ENCODE measurements around the gene ARHGAP30.
"Not testable (repeated sequence)": the region's sequence is repeated elsewhere in the genome, so short reads cannot be mapped to it uniquely, and the experiment has no call there.

The ARHGAP30 gene

DNA sequence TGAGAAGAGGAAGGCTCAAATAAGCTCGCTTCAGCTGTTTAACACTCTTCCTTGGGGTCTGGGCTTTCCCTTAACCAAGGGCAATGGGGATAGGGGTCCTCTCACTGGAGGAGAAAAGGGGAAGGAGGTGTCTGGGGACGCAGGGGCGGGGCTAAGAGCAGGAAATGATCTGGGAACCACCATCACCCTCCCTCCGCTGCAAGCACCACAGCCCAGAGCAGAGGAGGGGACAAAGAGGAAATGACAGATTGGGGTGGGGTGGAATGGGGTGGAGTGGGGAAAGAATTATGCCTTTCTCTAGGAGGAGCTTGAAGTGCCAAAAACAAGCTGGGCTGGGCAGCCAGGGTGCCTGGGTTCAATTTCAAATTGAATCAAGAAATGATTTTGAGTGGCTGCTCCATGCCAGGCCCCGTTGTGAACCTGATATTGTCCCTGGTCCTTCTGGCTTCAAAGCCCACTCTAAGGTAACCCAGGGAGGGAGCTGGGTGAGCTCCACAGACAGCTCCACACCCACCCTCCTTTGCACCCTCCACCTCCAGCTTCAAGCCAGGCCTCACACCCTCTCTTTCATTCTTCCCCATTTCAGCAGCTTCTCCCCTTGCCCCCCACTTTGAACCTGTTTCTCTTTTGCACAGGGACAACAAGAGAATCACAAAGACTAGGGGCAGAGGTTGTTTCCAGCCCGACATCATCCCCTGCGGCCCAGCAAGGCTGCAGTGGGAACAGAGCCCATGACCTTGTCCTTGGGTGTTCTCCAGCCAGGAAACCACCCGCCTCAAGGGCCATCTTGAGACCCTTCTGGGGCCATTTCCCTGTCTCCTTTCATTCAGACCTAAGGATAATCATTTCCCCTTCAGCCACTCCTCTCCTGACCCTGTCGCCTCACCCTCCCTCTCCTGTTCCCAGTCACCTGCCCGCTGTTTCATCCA is 1.1 kb downstream of the ARHGAP30 start:
- DNase-seq: peak; percentile 94

GRCh38 chr1:161066694-161067093 is 3.0 kb downstream of the ARHGAP30 start:
- no peak for DNase-seq

DNA sequence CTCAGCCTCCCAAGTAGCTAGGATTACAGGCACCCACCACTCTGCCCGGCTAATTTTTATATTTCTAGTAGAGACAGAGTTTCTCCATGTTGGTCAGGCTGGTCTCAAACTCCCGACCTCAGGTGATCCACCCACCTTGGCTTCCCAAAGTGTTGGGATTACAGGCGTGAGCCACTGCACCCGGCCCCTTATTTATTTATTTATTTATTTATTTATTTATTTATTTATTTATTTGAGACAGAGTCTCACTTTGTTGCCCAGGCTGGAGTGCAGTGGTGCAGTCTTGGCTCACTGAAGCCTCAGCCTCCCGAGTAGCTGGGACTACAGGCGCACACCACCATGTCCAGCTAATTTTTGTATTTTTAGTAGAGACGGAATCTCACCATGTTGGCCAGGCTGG is 4.0 kb downstream of the ARHGAP30 start:
- DNase-seq: not testable (repeated sequence)

DNA sequence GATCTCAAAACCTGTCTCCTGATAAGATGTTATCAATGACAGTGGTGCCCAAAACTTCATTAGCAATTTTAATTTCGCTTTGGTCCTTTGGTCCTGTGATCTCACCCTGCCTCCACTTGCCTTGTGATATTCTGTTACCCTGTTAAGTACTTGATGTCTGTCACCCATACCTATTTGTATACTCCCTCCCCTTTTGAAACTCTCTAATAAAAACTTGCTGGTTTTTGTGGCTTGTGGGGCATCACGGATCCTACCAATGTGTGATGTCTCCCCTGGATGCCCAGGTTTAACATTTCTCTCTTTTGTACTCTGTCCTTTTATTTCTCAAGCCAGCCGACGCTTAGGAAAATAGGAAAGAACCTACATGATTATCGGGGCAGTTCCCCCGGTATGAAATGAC is 5.8 kb downstream of the ARHGAP30 start:
- not testable (repeated sequence) for DNase-seq

DNA sequence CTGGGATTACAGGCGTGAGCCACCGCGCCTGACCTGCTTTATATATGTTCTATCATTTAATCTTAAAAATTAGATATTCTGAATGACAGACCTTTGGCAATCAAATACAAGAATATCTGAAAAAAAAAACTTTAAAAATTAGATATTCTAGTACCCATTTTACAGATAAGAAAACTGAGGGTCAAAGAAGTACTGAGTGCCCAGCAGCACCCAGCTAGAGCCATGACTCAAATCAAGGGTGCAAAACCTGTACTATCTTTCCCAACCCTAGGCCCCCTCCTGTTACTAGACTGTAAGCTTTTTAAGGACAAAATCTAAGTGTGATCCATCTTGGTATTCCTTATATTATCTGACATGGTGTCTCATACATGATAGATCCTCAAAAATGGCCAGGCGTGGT is 8.3 kb downstream of the ARHGAP30 start:
- DNase-seq: no peak

GRCh38 chr1:161059293-161059692 is 10.4 kb downstream of the ARHGAP30 start:
- no peak for DNase-seq

DNA sequence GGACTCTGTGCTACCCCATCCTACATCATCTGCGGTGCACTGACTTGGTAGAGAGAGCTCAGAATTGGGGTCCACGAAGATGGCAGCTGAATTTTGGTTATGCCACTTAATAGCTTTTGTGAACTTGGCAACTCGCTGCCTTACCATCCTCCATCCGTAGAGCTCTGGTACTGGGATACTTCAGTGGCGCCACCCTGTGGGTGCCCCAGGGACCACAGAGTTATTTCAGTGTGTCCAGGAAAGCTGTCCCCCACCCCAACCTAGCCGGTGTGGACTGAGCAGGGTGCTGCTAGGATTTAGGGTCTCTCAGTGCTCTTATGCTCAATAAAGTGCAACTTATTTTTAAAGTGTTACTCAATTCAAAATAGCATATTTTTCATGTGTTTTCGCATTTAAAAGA is 14.9 kb downstream of the ARHGAP30 start:
- no peak for DNase-seq

GRCh38 chr1:161054232-161054631 is 15.5 kb downstream of the ARHGAP30 start:
- DNase-seq: no peak

- no peak for DNase-seq
These were observed 16.8 kb downstream of the ARHGAP30 start for GRCh38 chr1:161052899-161053298.

DNA sequence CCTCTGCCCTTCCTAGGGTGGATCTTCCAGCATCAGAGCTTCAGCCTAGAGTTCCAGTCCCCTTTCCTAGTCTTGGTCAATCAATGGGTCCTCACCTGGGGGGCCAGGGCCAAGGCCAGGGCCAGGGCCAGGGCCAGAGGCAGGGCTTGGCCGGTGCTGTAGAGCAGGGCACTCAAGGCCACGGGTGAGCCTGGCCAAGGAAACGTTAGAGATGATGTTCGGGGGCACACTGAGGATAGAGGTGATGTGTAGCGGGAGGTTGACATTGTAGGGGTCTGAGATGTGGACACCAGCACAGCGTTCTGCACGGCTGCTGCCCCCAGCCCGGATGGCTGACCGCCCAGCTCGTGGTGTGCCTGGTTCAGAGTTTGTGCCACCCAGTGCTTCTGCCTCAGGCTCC is 18.5 kb downstream of the ARHGAP30 start:
- no peak for DNase-seq

- no peak for DNase-seq
These were observed 20.6 kb downstream of the ARHGAP30 start for GRCh38 chr1:161048949-161049722.

GRCh38 chr1:161047436-161048420 is 22.0 kb downstream of the ARHGAP30 start:
- DNase-seq: no peak

DNA sequence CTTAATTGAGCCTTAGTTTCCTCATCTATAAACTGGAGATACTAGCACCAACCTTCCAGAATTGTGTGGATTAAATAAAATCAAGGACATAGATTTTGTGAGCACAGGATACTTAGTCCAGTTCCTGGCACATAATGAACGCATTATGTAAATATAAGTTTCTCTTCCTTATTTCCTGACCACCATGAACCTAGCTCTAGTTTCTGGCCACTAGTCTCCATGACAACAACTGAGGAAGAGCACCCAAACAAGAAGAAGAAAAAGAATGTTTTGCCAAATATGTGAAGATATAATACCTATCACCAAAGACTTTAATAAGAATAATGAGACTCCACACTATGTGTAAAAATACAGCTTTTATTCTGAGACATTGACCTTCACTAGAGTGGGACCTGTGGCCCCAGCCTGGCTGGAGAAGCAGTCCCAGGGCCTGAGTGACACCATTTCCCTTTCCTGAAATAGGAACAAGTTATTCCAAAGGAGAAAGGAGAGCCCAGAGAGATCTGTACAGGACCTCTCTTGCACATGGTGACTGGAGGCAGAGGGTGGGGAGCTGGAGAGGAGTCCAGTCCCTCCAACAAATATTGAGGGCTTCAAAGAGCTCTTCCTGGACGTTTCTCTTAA is 23.0 kb downstream of the ARHGAP30 start:
- no peak for DNase-seq

DNA sequence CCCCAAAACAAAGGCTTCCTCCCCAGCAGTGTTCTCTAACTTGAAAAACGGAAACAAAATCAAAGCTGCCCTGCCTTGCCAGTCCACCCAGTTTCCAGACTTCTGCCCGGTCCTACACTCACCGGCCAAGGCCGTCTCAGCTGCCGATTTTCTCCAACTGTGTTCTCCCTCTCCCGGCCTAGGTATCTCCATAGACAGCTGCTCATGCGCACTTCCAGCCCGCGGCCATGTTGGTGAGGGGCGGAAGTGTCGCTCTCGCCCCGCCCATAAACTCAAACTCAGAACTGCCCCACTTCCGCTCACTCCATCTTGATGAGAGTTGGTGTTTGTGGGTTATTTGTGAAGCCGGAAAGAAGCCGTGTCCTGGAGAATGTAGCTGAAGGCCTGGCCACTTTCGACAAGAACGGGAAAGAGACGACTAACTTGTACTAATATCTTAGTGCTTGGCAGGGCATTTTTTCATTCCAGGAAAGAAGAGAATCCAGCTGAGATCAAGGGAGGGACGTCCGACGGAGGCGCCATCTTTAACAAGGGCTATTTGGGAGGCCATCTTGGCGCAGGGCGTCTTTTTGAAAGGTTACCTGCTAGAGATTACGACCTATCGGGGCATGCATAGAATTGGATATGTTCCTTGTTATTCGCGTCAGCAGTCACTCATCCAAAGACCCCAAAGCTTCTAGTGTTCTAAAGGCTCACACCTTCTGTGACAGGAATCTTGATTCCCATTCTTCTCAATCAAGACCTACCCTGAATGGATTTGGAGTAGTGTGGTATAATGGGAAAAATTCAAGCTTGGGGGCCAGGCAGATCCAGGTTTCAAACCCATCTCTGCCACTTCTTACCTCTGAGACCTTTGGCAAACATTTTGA is 23.7 kb downstream of the ARHGAP30 start, which contains the start of gene USF1:
USF1 (minus strand) TSS at position 242 of the 869 bp plus-strand sequence. CDS start 2,702 bp downstream, outside the sequence.
- peak; percentile 94 for DNase-seq

- peak; percentile 82 for DNase-seq
These were observed 24.6 kb downstream of the ARHGAP30 start for GRCh38 chr1:161044908-161045735.

GRCh38 chr1:161044535-161044907 is 25.2 kb downstream of the ARHGAP30 start:
- DNase-seq: peak; percentile 50

GRCh38 chr1:161039546-161039945 is 30.1 kb downstream of the ARHGAP30 start:
- no peak for DNase-seq

DNA sequence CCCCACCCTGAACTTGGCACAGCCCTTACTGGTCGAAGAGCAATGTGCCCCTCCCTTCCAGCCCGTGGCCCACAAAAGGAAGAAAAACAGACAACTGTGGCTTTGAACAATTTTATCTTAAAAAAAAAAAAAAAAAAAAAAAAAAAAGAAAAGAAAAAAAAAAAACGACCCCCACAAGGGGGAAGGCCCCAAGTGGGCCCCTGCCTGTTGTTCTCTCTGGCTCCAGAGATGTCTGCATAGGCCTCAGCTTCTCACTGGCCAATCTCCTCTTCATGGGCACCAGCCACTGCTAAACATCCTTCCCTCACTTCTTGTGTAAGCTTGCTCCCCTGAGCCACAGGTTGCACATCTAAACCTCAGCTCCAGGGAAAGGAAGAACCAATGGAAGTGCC is 30.5 kb downstream of the ARHGAP30 start:
- no peak for DNase-seq

DNA sequence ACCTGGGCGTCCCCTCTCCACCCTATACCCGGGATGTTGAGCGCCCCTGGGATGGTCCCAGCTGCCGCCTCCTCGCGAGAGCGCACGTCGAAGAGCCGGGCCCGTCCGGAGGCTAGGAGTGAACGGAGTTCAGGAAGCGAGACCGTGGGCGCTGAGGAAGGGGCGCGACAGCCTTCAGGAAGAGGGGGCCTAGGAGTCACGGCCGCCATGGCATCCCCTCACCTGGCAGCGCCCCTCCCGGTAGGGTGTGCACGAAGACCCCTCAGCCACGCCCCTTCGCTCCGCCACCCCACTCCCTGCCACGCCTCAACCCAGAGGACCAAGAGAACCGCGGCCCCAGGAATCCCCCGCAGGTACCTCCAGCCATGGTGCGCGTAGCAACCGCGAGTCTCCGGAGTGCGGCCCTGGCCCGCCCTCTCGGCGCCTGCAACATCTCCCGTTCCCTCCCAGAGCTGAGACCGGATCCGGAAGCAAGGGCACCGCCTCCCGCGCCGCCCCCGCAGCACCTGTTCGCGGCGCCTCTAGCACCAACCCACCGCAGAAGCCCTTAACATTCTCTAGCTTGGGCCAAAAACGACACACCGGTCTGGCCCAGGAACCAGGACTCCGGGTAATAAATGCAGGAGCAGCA is 31.1 kb downstream of the ARHGAP30 start, which contains the start of gene TSTD1:
TSTD1 (minus strand) TSS at position 442 of the 631 bp plus-strand sequence; CDS start at position 367, 75 bp downstream.
- peak; percentile 89 for DNase-seq

All from CD4-positive, alpha-beta T cell treated with Interleukin-15 for 1 hour (primary cell).